Hepatocyte (in vitro differentiated cells): ENCODE measurements around the gene MRPL37.

Source experiments
- CTCF ChIP-seq: fragments of 200-600 bp; sonication (generic); IDR thresholded peaks from 2 replicates; pipeline ENCODE4 v1.5.1; 2016; ENCODE audit warnings: antibody characterized with exemption, mild to moderate bottlenecking; ENCODE audit not compliant: poor library complexity
- EZH2 ChIP-seq: fragments of 200-600 bp; sonication (generic); IDR thresholded peaks from 2 replicates; pipeline ENCODE4 v1.6.1; 2016; ENCODE audit warnings: antibody characterized with exemption, mild to moderate bottlenecking, borderline replicate concordance
- EZH2phosphoT487 ChIP-seq: fragments of 200-600 bp; sonication (generic); IDR thresholded peaks from one replicate; pipeline ENCODE4 v1.6.1; 2018; ENCODE audit warnings: antibody characterized with exemption, mild to moderate bottlenecking, low read depth, moderate library complexity; ENCODE audit not compliant: unreplicated experiment, severe bottlenecking

- TF ChIP-seq CTCF: no peak
- TF ChIP-seq EZH2: no peak
- no peak for TF ChIP-seq EZH2phosphoT487
These were observed 40.9 kb downstream of the MRPL37 start for GRCh38 chr1:54240741-54241335.
